HEK293 (cell line): ENCODE data around the gene TRMT1.

Experiments used
- IKZF3 ChIP-seq: fragments of 450-650 bp; IDR thresholded peaks from 2 replicates; pipeline ENCODE4 v1.5.0; 2018; ENCODE audit warnings: missing biosample characterization, mild to moderate bottlenecking, missing genetic modification characterization, moderate library complexity
- KLF1 ChIP-seq: fragments of 450-650 bp; formaldehyde crosslinking; IDR thresholded peaks from 2 replicates; pipeline ENCODE4 v1.5.1; 2016; ENCODE audit warnings: missing biosample characterization, missing genetic modification characterization
- KLF17 ChIP-seq: fragments of 450-650 bp; formaldehyde crosslinking; IDR thresholded peaks from 2 replicates; pipeline ENCODE4 v1.5.1; 2016; ENCODE audit warnings: missing biosample characterization, missing genetic modification characterization
- PRDM4 ChIP-seq: fragments of 450-650 bp; formaldehyde crosslinking; IDR thresholded peaks from 2 replicates; pipeline ENCODE4 v1.5.1; 2017; ENCODE audit warnings: missing biosample characterization, missing genetic modification characterization
- SCRT2 ChIP-seq: fragments of 450-650 bp; formaldehyde crosslinking; IDR thresholded peaks from 2 replicates; pipeline ENCODE4 v1.5.1; 2016; ENCODE audit warnings: missing biosample characterization, missing genetic modification characterization
- ZBTB17 ChIP-seq: fragments of 450-650 bp; formaldehyde crosslinking; IDR thresholded peaks from 2 replicates; pipeline ENCODE4 v1.5.1; 2016; ENCODE audit warnings: missing biosample characterization, missing genetic modification characterization
- ZBTB21 ChIP-seq: fragments of 450-650 bp; formaldehyde crosslinking; IDR thresholded peaks from 2 replicates; pipeline ENCODE4 v1.5.1; 2017; ENCODE audit warnings: missing biosample characterization, missing genetic modification characterization
- ZBTB48 ChIP-seq: fragments of 450-650 bp; formaldehyde crosslinking; IDR thresholded peaks from 2 replicates; pipeline ENCODE4 v1.5.1; 2016; ENCODE audit warnings: missing biosample characterization, missing genetic modification characterization
- ZEB2 ChIP-seq: fragments of 450-650 bp; formaldehyde crosslinking; IDR thresholded peaks from 2 replicates; pipeline ENCODE4 v1.5.1; 2016; ENCODE audit warnings: missing biosample characterization, missing genetic modification characterization
- ZFP3 ChIP-seq: fragments of 450-650 bp; formaldehyde crosslinking; IDR thresholded peaks from 2 replicates; pipeline ENCODE4 v1.5.1; 2016; ENCODE audit warnings: low read depth, missing biosample characterization, missing genetic modification characterization
- ZFP37 ChIP-seq: fragments of 450-650 bp; formaldehyde crosslinking; IDR thresholded peaks from 2 replicates; pipeline ENCODE4 v1.5.1; 2016; ENCODE audit warnings: missing biosample characterization, missing genetic modification characterization
- ZNF155 ChIP-seq: fragments of 450-650 bp; formaldehyde crosslinking; IDR thresholded peaks from 2 replicates; pipeline ENCODE4 v1.5.1; 2016; ENCODE audit warnings: missing biosample characterization, missing genetic modification characterization
- ZNF184 ChIP-seq: fragments of 450-650 bp; IDR thresholded peaks from 2 replicates; pipeline ENCODE4 v1.5.1; 2018; ENCODE audit warnings: missing biosample characterization, mild to moderate bottlenecking, missing genetic modification characterization
- ZNF24 ChIP-seq: fragments of 450-650 bp; formaldehyde crosslinking; IDR thresholded peaks from 2 replicates; pipeline ENCODE4 v1.5.1; 2016; ENCODE audit warnings: missing biosample characterization, missing genetic modification characterization
- ZNF280D ChIP-seq: fragments of 450-650 bp; formaldehyde crosslinking; IDR thresholded peaks from 2 replicates; pipeline ENCODE4 v1.5.1; 2016; ENCODE audit warnings: missing biosample characterization, missing genetic modification characterization
- ZNF335 ChIP-seq: fragments of 450-650 bp; formaldehyde crosslinking; conservative IDR thresholded peaks from 2 replicates; pipeline ENCODE4 v1.5.1; 2016; ENCODE audit warnings: missing biosample characterization, missing genetic modification characterization
- ZNF354C ChIP-seq: fragments of 450-650 bp; formaldehyde crosslinking; IDR thresholded peaks from 2 replicates; pipeline ENCODE4 v1.5.1; 2016; ENCODE audit warnings: missing biosample characterization, missing genetic modification characterization, low read depth, borderline replicate concordance
- ZNF362 ChIP-seq: fragments of 450-650 bp; formaldehyde crosslinking; IDR thresholded peaks from 2 replicates; pipeline ENCODE4 v1.5.1; 2016; ENCODE audit warnings: missing biosample characterization, missing genetic modification characterization
- ZNF488 ChIP-seq: fragments of 450-650 bp; formaldehyde crosslinking; IDR thresholded peaks from 2 replicates; pipeline ENCODE4 v1.5.1; 2016; ENCODE audit warnings: missing biosample characterization, missing genetic modification characterization
- ZNF549 ChIP-seq: fragments of 450-650 bp; IDR thresholded peaks from 2 replicates; pipeline ENCODE4 v1.5.1; 2018; ENCODE audit warnings: missing biosample characterization, missing genetic modification characterization, mild to moderate bottlenecking, inconsistent platforms, moderate library complexity
- ZNF626 ChIP-seq: fragments of 450-650 bp; sonication (Bioruptor Pico); formaldehyde crosslinking; IDR thresholded peaks from 2 replicates; pipeline ENCODE4 v1.5.1; 2018; ENCODE audit warnings: missing biosample characterization, missing genetic modification characterization, inconsistent platforms
- ZNF629 ChIP-seq: fragments of 450-650 bp; formaldehyde crosslinking; IDR thresholded peaks from 2 replicates; pipeline ENCODE4 v1.5.1; 2017; ENCODE audit warnings: missing biosample characterization, missing genetic modification characterization
- ZNF664 ChIP-seq: fragments of 450-650 bp; formaldehyde crosslinking; IDR thresholded peaks from 2 replicates; pipeline ENCODE4 v1.5.1; 2016; ENCODE audit warnings: missing biosample characterization, missing genetic modification characterization
- ZNF692 ChIP-seq: fragments of 450-650 bp; formaldehyde crosslinking; IDR thresholded peaks from 2 replicates; pipeline ENCODE4 v1.5.1; 2016; ENCODE audit warnings: missing biosample characterization, missing genetic modification characterization
- ZNF837 ChIP-seq: fragments of 450-650 bp; formaldehyde crosslinking; IDR thresholded peaks from 2 replicates; pipeline ENCODE4 v1.5.1; 2016; ENCODE audit warnings: missing biosample characterization, missing genetic modification characterization
- TF ChIP-seq, protein P1 (sequence below): fragments of 450-650 bp; formaldehyde crosslinking; IDR thresholded peaks from 2 replicates; pipeline ENCODE4; 2016; ENCODE audit warnings: missing biosample characterization, missing genetic modification characterization
- TF ChIP-seq, protein P2 (sequence below): fragments of 450-650 bp; formaldehyde crosslinking; IDR thresholded peaks from 2 replicates; pipeline ENCODE4 v1.5.1; 2017; ENCODE audit warnings: missing biosample characterization, missing genetic modification characterization

The TRMT1 gene

GRCh38 chr19:13162724-13163608 lies 46.4 kb upstream of the TRMT1 start (continued):
- TF ChIP-seq ZNF664 (tag by site-specific recombination) (no peak), ZNF24 (tag by site-specific recombination) (peak; percentile 71; the same call in 1 of the 2 replicates), ZBTB48 (tag by site-specific recombination) (no peak), ZBTB21 (0 out of 2 replicates have a peak, but pooled peaks have one; percentile 14), ZNF837 (tag by site-specific recombination) (no peak), PRDM4 (tag by site-specific recombination) (0 out of 2 replicates have a peak, but pooled peaks have one; percentile 25), IKZF3 (tag by site-specific recombination) (peak; percentile 99), ZNF549 (tag by site-specific recombination) (no peak), ZNF626 (no peak), ZNF629 (tag by site-specific recombination) (peak; percentile 85), ZNF692 (tag by site-specific recombination) (peak; percentile 23; the same call in 1 of the 2 replicates), ZFP37 (tag by site-specific recombination) (no peak), ZNF155 (tag by site-specific recombination) (no peak), KLF1 (tag by site-specific recombination) (peak; percentile 97), ZNF488 (tag by site-specific recombination) (no peak), ZEB2 (peak; percentile 60; the same call in 1 of the 2 replicates), ZBTB17 (peak; percentile 70), ZNF335 (tag by site-specific recombination) (peak; percentile 98), KLF17 (tag by site-specific recombination) (peak; percentile 59), SCRT2 (no peak), ZFP3 (tag by site-specific recombination) (no peak), ZNF184 (tag by site-specific recombination) (0 out of 2 replicates have a peak, but pooled peaks have one; percentile 7), ZNF354C (tag by site-specific recombination) (no peak), ZNF280D (no peak), ZNF362 (tag by site-specific recombination) (no peak)
- TF ChIP-seq, protein P1, sequence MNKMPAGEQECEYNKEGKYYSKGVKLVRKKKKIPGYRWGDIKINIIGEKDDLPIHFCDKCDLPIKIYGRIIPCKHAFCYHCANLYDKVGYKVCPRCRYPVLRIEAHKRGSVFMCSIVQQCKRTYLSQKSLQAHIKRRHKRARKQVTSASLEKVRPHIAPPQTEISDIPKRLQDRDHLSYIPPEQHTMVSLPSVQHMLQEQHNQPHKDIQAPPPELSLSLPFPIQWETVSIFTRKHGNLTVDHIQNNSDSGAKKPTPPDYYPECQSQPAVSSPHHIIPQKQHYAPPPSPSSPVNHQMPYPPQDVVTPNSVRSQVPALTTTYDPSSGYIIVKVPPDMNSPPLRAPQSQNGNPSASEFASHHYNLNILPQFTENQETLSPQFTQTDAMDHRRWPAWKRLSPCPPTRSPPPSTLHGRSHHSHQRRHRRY (tag by site-specific recombination): no peak
- TF ChIP-seq, protein P2, sequence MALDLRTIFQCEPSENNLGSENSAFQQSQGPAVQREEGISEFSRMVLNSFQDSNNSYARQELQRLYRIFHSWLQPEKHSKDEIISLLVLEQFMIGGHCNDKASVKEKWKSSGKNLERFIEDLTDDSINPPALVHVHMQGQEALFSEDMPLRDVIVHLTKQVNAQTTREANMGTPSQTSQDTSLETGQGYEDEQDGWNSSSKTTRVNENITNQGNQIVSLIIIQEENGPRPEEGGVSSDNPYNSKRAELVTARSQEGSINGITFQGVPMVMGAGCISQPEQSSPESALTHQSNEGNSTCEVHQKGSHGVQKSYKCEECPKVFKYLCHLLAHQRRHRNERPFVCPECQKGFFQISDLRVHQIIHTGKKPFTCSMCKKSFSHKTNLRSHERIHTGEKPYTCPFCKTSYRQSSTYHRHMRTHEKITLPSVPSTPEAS: no peak
